GM21825 (cell line): ENCODE measurements around the gene DLG3.
"Not testable (repeated sequence)": the region's sequence is repeated elsewhere in the genome, so short reads cannot be mapped to it uniquely, and the experiment has no call there.

Source experiments
- ATAC-seq: cut with Tn5 transposase; IDR thresholded peaks from one replicate; pipeline ENCODE4 v1.9.1; 2021; ENCODE audit warnings: mild to moderate bottlenecking, moderate library complexity; ENCODE audit not compliant: unreplicated experiment

DLG3 gene

DNA sequence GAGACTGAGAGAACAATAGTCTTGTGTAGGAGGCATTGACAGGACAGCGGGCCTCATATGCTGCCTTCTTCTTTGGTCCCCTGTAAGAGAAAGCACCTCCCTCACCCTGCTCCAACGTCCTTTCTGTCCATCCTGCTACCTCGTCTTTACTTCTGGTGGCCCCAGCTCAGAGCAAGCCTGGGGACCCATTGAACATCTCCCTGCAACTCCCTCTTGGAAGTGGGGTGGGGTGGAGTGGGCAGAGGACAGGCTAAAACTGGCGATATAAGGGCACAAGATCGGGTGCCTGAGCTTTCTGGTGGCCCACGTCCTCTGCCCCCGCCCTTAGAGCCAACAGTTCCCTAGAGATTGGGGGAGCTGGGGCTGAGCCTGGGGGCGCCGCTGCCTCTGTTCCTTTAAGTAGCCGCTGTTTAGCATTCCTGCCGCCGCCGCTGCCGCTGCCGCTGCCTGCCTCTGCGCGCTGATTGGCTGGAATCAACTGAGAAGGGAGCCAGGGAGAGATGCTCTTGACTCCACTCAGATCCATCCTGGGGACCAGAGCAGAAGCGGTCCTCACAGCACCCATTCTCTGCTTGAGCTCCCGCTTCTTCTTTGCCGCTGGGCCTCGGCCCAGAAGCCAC lies at the start of gene DLG3:
Gene DLG3 (plus strand): TSS at position 510 of the 620 bp plus-strand sequence. CDS start 367 bp downstream, outside the sequence.
- no peak for ATAC-seq

DNA sequence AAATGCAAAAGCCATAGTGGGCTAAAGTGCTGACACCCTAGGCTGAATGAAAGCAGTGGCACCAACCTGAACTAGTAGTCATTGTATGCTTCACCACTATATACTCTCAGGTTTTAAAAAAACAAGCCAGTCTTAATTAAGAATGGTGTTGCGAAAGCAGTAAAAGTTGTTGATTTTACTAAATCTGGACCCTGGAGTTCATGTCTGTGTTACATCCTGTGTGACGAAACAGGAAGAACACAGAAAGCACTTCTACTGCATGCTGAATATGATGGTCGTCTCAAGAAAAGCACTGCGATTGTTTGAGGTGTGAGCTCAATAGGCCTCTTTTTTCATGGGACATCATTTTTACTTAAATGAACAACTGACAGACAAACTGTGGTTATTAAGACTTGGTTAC lies 45.7 kb upstream of the DLG3 start:
- ATAC-seq, result no peak

DNA sequence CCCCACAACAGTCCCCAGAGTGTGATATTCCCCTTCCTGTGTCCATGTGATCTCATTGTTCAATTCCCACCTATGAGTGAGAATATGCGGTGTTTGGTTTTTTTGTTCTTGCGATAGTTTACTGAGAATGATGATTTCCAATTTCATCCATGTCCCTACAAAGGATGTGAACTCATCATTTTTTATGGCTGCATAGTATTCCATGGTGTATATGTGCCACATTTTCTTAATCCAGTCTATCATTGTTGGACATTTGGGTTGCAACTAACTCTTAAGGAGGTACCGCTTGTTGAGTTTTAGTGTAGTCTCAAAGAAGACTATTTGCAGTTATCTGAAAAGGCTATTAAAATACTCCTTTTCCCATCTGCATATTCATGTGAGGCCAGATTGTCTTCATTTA lies 44.5 kb upstream of the DLG3 start:
- not testable (repeated sequence) for ATAC-seq

DNA sequence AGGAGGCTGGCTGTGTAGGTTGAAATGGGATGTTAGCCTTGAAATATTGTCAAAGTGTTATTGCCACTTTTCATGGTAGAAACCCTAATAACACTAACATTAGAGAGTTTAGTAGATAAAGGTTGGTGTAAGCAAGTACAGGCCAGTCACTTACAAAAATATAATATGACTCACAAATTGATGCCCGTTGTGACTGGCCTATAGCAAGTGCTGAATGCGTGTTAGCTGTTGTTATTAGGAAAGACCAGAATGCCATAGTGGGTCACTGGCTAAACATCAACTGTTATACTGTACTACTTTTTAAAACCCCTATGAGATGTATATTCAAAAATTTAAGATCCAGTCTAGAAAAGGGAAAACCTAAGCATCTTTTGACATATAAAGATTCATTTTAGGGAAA lies 41.9 kb upstream of the DLG3 start:
- ATAC-seq, result no peak

DNA sequence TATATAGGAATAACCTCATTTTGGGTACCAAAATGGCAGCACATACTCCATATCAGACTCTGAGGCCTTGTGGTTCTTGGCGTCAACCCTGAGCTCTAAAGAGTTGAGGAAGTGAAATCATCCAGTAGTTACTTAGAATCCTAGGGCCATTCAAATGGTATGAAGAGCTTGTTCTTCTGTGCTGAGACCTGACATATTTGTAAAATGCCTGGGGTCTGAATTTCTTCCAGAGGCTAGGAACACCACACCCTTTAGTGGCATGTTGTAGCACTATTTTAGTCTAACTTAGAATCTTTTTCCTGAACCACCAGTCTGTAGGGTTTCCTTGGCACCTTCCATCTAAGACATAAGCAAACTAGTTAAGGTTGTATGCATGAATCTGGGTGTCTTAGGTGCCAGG lies 39.6 kb upstream of the DLG3 start:
- ATAC-seq, result no peak

DNA sequence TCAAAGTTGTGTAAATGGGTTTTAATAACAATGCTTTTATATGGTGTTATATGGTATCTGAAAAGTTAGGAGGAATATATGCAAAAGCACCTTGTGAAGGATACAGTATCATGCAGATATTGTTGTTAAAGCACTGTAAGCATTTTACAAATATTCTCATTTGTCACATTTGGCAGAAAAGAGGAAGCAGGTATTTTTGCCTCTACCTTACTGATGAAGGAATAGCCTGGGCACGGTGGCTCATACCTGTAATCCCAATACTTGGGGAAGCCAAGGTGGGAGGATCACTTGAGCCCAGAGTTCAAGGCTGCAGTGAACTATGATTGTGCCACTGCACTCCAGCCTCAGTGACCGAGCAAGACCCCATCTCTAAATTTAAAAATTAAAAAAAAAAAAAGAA lies 33.7 kb upstream of the DLG3 start:
- no peak for ATAC-seq

DNA sequence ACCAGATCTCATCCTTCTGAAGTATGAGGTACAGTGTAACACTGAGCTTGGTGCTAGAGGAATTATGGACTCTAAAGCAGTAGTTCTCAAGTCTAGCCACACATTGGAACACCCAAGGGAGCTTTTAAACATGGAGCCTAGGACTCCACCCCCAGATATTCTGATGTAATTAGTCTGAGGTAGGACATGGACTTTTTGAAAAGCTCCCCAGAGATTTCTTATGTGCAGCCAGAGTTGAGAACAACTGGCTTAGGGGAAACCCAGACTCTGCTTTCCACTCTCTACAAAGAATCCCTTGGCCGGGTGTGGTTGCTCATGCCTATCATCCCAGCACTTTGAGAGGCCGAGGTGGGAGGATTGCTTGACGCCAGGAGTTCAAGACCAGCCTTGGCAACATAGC lies 33.2 kb upstream of the DLG3 start:
- no peak for ATAC-seq

DNA sequence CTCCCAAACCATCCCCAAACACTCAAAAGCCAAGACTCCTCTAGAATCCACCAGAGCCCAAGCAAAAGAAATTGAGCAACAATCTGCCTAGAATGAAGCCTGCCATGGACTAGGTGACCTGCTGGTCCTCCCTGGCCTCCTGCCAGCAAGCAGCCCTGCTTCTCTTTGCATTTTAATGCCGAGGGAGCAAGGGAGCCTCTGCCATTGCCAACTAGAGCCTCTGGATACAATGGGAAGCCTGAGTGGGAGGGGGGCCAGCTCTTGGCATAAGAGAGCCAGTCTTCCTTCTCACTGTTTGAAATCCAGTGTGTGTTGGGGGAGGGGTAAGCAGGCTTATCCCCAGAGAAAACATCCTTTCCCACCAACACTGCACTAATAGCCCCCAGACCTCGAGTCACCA lies 23.0 kb upstream of the DLG3 start:
- ATAC-seq, result no peak

DNA sequence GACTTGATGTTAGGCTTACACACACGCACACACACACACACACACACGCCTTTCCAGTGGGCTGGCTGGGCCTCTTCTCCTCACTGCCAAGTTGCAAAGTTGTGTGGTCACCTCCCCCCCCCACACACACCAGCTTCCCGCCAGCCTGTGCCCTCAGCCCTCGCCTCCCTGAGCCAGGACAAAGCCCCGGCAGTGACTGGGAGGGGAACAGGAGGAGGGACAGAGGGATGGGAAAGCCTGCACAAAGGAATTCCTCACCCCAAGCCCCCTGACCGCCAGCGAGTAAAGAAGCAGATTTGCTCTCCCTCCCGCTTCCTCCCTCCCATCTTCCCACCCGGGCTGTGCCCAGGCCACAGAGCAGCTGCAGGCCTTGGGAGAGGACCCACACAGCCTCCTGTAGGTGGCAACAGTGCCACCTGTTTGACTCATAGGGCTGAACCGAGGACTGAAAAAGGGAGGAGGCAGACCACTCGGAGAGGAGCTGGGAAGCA lies 21.7 kb upstream of the DLG3 start, which contains the start of gene GDPD2:
Gene GDPD2 (plus strand): TSS at position 464 of the 491 bp plus-strand sequence. CDS start 1,671 bp downstream, outside the sequence.
- no peak for ATAC-seq

DNA sequence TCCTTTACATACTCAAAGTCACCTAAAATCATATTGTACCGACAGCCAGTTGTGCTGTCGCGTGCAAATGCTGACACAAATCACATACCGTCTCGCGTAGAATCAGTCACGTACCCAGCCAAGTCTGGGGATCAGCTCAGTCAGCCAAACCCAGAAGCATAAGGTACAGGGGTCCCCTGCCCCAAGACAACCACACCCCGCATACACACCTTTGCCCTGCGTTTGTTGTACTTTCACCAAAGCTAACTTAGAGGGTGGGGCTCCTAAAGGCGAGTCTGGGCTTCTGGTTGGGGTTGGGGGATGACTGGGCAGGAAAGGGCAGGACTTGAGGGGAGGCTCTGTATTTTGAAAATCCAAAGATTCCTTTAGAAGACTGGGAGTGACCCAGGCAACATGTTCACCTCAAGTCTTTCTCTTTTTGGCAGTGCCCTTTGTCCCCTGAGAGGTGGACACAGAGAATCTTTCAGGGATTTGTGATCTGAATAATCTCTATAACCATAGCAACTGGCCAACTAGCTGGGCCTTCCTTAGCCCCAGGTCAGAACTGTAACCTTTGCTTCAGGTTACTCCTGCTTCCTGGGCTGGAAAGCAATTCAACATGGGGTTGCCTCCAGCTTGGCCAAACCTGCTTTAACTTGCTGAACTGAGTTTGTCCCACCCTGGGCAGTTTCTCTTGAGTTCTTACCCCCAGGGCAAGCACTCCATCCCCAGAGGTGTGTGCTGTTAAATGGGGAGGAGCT lies 20.5 kb upstream of the DLG3 start:
- ATAC-seq, result no peak

DNA sequence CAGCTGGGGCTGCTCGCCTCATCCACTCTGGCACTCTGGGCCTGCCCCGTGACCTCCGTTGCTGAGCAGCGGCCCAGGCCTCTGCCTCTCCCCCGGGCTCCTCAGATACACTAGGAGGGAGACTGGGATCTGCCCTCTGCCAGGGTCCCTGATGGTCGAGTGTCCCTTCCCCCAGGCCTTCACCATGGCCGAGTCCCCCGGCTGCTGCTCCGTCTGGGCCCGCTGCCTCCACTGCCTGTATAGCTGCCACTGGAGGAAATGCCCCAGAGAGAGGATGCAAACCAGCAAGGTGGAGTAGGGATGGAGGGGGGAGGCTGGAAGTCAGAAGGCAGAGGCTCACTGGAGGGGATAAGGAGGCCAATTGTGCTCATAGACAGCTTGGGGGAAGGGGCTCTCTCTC lies 19.8 kb upstream of the DLG3 start:
- no peak for ATAC-seq

DNA sequence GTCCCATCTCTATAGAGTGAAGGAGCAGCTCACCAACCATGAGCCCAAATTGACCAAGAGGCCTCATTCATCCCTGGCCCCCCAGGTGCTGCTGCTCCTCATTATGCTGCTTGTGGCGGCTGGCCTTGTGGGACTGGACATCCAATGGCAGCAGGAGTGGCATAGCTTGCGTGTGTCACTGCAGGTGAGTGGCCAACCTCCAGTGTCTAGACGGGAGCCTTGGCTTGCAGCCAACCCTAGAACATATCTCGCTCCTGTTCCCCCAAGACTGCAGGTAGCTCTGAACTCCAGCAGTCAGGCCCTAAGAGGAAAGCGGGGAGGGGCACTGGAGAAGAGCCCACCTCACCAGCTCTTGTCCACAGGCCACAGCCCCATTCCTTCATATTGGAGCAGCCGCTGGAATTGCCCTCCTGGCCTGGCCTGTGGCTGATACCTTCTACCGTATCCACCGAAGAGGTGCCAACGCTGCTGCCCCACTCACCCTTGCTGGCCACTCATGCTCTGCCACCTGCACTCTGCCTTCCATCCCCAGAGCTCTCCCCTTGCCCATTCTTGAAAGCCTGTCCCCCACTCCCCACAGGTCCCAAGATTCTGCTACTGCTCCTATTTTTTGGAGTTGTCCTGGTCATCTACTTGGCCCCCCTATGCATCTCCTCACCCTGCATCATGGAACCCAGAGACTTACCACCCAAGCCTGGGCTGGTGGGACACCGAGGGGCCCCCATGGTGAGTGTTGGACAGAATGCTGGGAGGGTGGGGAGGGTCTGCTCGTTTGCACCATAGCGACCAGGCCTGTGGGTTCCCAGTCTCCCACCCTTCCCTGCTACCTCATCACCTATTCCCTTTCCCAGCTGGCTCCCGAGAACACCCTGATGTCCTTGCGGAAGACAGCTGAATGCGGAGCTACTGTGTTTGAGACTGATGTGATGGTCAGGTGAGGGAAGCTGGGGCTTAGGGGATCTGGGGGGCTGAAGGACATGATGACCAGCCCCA lies 18.1 kb upstream of the DLG3 start:
- no peak for ATAC-seq

DNA sequence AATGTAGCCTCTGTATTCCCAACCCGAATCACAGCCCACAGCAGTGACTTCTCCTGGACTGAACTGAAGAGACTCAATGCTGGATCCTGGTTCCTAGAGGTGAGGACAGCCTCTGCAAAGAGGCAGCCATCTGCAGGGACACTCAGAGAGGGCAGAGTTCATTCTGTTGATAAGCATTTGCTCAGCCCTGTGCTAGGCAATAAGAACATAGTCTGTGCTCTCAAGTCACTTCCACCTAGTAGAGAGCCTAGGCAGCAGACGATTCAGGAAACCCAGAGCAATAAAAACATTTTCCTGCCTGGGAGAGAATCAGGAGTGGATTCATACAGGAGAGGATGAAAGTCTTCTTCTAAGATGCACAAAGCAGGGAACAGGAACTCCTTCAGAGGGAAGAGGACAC lies 17.3 kb upstream of the DLG3 start:
- no peak for ATAC-seq

DNA sequence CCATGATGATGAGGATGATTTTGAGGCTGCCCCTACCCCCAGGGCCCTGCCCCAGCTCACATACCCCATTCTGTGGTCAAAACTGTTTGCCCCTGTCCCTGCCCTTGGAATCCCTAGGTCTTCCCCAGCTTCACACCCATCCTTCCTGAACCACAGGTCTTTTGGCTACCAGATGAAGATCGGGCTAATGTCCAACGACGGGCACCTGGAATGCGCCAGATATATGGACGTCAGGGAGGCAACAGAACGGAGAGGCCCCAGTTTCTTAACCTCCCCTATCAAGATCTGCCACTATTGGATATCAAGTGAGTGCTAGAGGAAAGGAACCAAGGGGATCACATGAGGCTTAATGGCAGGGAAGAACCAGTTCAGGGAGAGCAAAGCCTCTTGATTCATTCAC lies 14.9 kb upstream of the DLG3 start:
- no peak for ATAC-seq

DNA sequence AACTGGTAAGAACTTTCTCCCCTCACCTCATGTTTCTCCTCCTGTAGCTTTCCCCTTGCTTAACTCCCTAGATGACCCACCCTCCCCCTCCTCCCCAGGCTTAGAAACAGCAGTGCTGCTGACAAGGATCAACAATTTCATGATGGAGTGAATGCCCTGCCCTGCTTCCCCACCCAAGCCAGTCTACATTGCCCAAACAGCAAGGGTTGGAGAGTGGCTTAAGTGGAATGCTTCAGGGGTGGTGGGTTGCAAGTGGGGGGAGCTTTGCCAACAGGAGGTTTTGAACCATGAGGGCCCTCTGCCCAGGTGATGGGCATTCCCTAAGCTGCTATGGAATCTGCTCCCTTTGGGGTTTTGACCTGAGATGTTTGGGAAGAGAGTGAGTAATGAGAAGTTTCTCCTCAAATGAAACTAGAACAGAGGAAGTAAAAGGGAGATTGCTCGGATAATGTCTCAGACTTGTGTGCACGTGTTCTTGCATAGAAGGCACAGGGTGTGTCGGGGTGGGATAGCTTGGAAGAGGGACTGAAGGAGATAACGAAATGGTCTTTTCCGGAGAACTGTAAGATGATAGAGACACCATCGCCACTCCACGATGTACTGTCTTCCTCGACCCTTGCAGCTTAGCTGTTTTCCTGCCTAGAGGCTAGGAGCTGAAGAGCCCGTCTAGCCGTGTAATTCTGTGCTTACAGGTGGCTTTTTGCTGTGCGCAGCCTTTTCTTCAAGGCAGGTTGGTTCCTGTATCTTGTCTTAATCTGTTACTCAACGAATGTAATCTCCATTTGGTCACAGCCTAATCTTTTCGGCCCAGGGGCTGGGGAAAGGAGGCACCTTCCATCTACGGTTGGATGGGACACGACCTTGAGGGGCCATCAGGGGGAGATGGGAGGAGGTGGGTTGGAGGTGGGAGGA lies 11.4 kb upstream of the DLG3 start:
- no peak for ATAC-seq

DNA sequence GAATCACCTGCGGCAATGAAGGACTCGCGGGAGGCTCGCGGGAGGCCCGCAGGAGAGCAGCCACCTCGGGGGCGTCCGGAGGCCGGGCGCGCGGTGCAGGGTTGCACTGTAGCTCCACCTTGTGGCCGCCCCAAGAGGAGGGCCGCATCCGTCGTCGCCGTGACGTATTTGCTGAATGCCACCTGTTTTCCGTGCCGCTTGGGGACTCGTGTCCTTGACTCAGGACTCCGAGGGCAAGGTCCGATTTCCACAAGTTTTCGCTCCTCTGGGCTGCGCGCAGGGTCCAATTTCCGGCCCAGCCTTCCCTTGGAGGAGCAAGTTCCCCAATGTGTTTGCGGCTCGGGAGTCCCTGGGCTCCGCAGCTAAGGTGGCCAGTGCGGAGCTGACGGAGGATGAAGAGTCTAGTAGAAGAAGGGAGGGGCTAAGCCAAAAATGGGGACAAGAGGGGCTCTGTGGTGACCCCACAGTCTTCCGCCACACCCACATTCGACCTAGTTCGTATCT lies 10.7 kb upstream of the DLG3 start:
- peak; percentile 65 for ATAC-seq

DNA sequence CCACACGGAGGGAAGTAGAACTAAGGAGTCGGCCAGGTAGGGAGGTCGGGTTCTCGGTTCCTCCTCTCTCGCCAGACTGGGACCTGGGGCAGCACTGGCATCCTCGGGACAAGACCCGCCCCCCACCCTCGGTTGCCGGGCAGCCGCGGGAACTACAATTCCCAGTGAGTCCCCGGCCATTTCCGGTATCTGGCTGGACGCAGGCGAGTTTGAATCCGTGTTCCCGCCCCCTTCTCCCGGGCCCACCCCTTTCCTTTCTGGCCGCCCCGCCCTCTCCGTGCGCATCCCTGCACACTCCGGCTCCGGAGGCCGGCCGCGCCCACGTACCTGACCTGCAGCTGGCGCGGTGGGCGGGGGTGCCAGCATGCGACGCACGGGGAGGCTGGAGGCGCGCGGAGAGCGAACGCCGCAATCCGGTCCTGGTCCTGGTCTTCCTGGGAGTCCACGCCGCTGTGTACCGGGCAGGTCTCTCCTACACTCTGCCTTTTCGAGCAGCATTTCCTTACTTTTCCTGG lies 10.2 kb upstream of the DLG3 start:
- peak; percentile 65 for ATAC-seq

DNA sequence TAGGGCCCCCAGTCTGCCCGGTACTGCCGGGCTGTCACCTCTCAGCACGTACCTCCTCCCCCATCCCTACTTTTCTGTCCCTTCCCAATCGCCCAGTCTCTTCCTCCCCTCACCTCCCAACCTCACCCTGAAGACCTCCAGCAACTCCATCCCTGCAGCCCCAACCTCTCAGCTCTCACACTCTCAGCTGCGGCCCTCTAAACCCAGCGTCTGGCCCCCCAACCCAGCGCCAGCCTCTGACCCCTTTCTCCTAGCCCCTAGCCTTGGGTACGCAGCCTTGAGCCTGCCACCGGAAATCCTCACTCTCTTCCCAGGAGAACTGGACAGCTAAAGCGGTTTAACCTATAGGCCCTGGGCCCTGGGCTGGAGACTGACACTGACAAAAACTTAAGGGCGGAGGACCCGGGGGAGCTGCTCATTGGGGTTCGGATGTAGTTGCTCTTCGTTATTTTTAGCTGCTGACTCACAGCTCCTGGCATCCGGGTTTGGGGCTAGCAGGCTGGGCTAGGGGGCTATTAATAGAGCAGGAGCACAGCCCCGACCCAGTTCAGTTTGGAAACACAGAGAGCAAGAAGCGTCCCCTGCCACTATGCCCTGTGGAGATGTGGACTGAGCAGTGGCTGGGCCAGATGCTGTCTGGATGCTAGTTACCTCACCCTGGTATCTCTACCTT lies 9.6 kb upstream of the DLG3 start:
- ATAC-seq, result no peak

DNA sequence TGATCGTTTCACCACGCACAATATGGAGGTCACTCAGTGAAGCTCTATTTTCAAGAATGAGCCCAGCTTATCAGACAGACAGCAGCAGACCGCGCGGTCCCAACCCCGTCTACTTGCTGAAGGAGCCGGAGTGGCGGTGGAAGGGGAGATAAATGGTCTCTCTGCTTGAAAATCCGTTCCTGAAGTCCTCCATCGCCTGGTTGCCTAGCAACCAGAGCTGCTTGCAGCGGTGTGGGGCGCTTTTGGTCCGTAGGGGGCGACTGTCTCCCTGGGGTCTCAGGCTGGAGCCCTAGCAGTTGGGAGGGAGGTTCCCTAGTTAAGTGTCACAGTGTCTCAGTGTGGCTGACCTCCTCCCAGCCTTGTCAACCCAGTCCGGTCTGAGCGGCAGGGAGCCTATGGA lies 8.3 kb upstream of the DLG3 start:
- no peak for ATAC-seq
